ENCODE data around the gene CCDC92. TPM values are rescaled to one million over a fixed set of nuclear protein-coding genes. Genes with fewer than 3 reads are reported as not detected.

The CCDC92 gene
- total and polyA plus RNA-seq, 2 of the 8 experiments (the other 6 are each of a cell fraction or from before 2014, with no cell fraction given) = 0.43 to 0.51 TPM

- Histone ChIP-seq H4K8ac (ENCODE audit: extremely low read depth, insufficient read depth, low read length) (no peak overlapping the region), H2BK20ac (ENCODE audit: low read length) (no peak overlapping the region), H2BK120ac (replicated peaks; ENCODE audit: low read depth, low read length) (no peak overlapping the region), H3K27me3 (replicated peaks in 1 of 4; ENCODE audit: control insufficient read depth in 3 of 4, extremely low read depth in 1 of 4, insufficient read depth in 3 of 4, low read length in 3 of 4) (no peaks in the 10 kb centered on the region), H3K36me3 (ENCODE audit: control insufficient read depth in 2 of 4, insufficient read depth in 4 of 4, low read length in 3 of 4) (no peaks in the 10 kb centered on the region), H3K23ac (ENCODE audit: insufficient read length) (no peak overlapping the region), H3K18ac (ENCODE audit: extremely low read depth, low read length) (no peak overlapping the region), H4K5ac (ENCODE audit: insufficient read length, low read depth, low read length) (no peak overlapping the region), H3K14ac (ENCODE audit: insufficient read length) (no peak overlapping the region), H4K91ac (replicated peaks; ENCODE audit: insufficient read length, low read length) (no peak overlapping the region), H3K23me2 (ENCODE audit: low read depth, low read length) (no peaks in the 10 kb centered on the region; the same call in 1 of the 2 replicates), H2BK12ac (ENCODE audit: low read depth, low read length) (no peak overlapping the region), H3K4me3 (ENCODE audit: extremely low read depth in 1 of 4, insufficient read depth in 2 of 4, low read depth in 3 of 4, low read length in 4 of 4) (no peak overlapping the region), H2BK15ac (ENCODE audit: low read length) (no peak overlapping the region), H3K9ac (replicated peaks in 1 of 4; ENCODE audit: extremely low read depth in 1 of 4, low read depth in 3 of 4, low read length in 3 of 4) (no peak overlapping the region), H2AFZ (ENCODE audit: low read length) (no peak overlapping the region), H3K27ac (ENCODE audit: low read depth, low read length) (no peak overlapping the region), H3K4ac (replicated peaks; ENCODE audit: insufficient read length, low read depth, low read length) (no peak overlapping the region), H3K4me2 (ENCODE audit: insufficient read depth in 1 of 2, low read depth in 2 of 2, low read length in 2 of 2) (no peak overlapping the region), H3K56ac (replicated peaks; ENCODE audit: insufficient read length, low read depth, low read length) (no peak overlapping the region), H2AK5ac (ENCODE audit: low read depth, low read length) (no peak overlapping the region), H4K20me1 (replicated peaks in 1 of 2; ENCODE audit: control insufficient read depth in 1 of 2, insufficient read depth in 2 of 2, low read length in 2 of 2) (no peaks in the 10 kb centered on the region), H3K9me3 (ENCODE audit: insufficient read depth in 2 of 2, low read depth in 1 of 2, low read length in 1 of 2) (no peaks in the 10 kb centered on the region), H3K4me1 (replicated peaks in 1 of 4; ENCODE audit: control insufficient read depth in 3 of 4, insufficient read depth in 4 of 4, low read length in 3 of 4) (no peaks in the 10 kb centered on the region), H3K79me2 (ENCODE audit: control insufficient read depth in 1 of 2, insufficient read depth in 2 of 2, low read length in 2 of 2) (no peaks in the 10 kb centered on the region), H2BK5ac (ENCODE audit: low read depth, low read length) (no peak overlapping the region), H3K79me1 (ENCODE audit: low read depth, low read length) (no peaks in the 10 kb centered on the region)
- CTCF ChIA-PET (ENCODE audit: partially characterized antibody) = interaction anchor here (0.8 to 4.0 kb wide), 9 partner anchors 9 to 136 kb away, joined by 3 to 27 read pairs (median 4); no protein-coding TSS in a partner anchor
- DNase-seq (ENCODE audit: low read depth in 1 of 2, low spot score in 2 of 2) = no peak
- TF ChIP-seq CTCF (IDR thresholded peaks at IDR 0.05; ENCODE audit: control extremely low read depth in 1 of 3, insufficient read depth in 1 of 3, low read depth in 1 of 3, low read length in 3 of 3) (peak in 1 of 3 experiments; percentile 4; a peak in 1 of 4 replicates), RAD21 (IDR thresholded peaks at IDR 0.05 in 1 of 2, conservative IDR thresholded peaks at IDR 0.05 in 1 of 2; ENCODE audit: low read depth in 2 of 2, low read length in 2 of 2) (peak; percentile 30 to 45; a peak in 3 of 4 replicates), ASH2L (IDR thresholded peaks at IDR 0.05; ENCODE audit: low read length) (no peak)
- POLR2A ChIA-PET (ENCODE audit: partially characterized antibody) = no interaction called here
- no peak for FAIRE-seq
- 90% methylated on average over 15 of the region's 15 CpGs; no CpG with 5 or more reads in 1 of the 2 experiments for WGBS, 2 experiments (ENCODE audit: extremely low coverage in 1 of 2, insufficient coverage in 1 of 2, insufficient read length in 1 of 2, insufficient replicate concordance in 2 of 2, low coverage in 1 of 2, low lambda C conversion rate in 2 of 2, missing lambda C conversion rate in 1 of 2)
Observed at GRCh38 chr12:123928274-123928865, 44.3 kb downstream of the CCDC92 start.
